Ovary (tissue), 9 donors: Measurements from ENCODE around the gene TMEM131. TPM values are rescaled to one million over a fixed set of nuclear protein-coding genes. Genes with fewer than 3 reads are reported as not detected.
"Not testable (repeated sequence)": the region's sequence is repeated elsewhere in the genome, so short reads cannot be mapped to it uniquely, and the experiment has no call there.

ENCODE experiments used
- DNase-seq, 5 donors: peaks; one replicate each; pipeline ENCODE4 v3.0.0-alpha.2; 2019 to 2020
- H3K27ac ChIP-seq, 2 donors: fragments of 200-600 bp; one replicate each; pipeline versions ENCODE4 v1.5.1 to v1.8.0; 2019 to 2022
- H3K27me3 ChIP-seq: fragments of 200-600 bp; one replicate; pipeline ENCODE4 v1.8.0; 2022
- H3K36me3 ChIP-seq: fragments of 200-600 bp; sonication (generic); one replicate; pipeline ENCODE4 v1.5.1; 2019
- H3K4me1 ChIP-seq: one replicate; pipeline ENCODE4 v1.8.1; 2013; ENCODE audit warnings: mild to moderate bottlenecking, moderate library complexity; ENCODE audit not compliant: insufficient read depth
- H3K4me3 ChIP-seq: fragments of 200-600 bp; sonication (generic); one replicate; pipeline ENCODE4 v1.5.1; 2017
- H3K9me3 ChIP-seq, 2 donors: fragments of 200-600 bp in 1 of 2; sonication (generic) in 1 of 2; one replicate each; pipeline versions ENCODE4 v1.5.1 to v1.8.1; 2013 to 2019; ENCODE audit warnings: mild to moderate bottlenecking in 1 of 2, moderate library complexity in 1 of 2
- EP300 ChIP-seq: sonication (generic); formaldehyde crosslinking; IDR thresholded peaks from one replicate; pipeline ENCODE4 v1.6.1; 2017; ENCODE audit warnings: antibody characterized with exemption
- POLR2A ChIP-seq: fragments of 450-650 bp; IDR thresholded peaks from one replicate; pipeline ENCODE4 v1.6.1; 2017; ENCODE audit warnings: antibody characterized with exemption, mild to moderate bottlenecking, moderate library complexity
- WGBS, 3 donors: extraction: QIAGEN DNeasy Blood & Tissue Kit in 1 of 3; methylation state at CpG; one replicate each; pipeline versions ENCODE4 v1.1.5 to v1.1.7; 2013 to 2017; 5-methylcytosine and 5-hydroxymethylcytosine counted together
- intact Hi-C, 4 donors: fragments of 100-400 bp; cut with DNase I; formaldehyde crosslinking; loops; one replicate each; pipeline versions ENCODE4 v1.11.0 to v1.15.1; 2022 to 2023
- polyA plus RNA-seq, 2 donors: library from polyadenylated mRNA; stranded (reverse); fragments of 200-250 nt in 1 of 2; fragments of 350-450 nt in 1 of 2; fragmentation: Illumina TruSeq in 1 of 2; extraction: RNeasy Lipid Tissue Mini Kit (QIAGEN cat#74804) in 1 of 2; gene quantifications; one replicate each; pipeline ENCODE4 v1.2.3, GENCODE V29; 2013 to 2014
- total RNA-seq, 7 donors: library from RNA; depleted of rRNA in 2 of 7; stranded (reverse); fragments of >200 nt in 2 of 7; fragmentation: NEBNext Ultra II Directional in 3 of 7; extraction: Animal tissue kit (Norgen Biotek cat#: 25700) in 3 of 7; gene quantifications; one replicate each; pipeline versions ENCODE4 v1.1.0 to v1.2.4, GENCODE V29; 2016 to 2023
- TF ChIP-seq, protein P1 (sequence below), 3 donors: fragments of 450-650 bp in 2 of 3; fragments of 200-600 bp in 1 of 3; IDR thresholded peaks; one replicate each; pipeline versions ENCODE4 v1.5.1 to v1.8.0; 2016 to 2022; ENCODE audit warnings: antibody characterized with exemption in 3 of 3, mild to moderate bottlenecking in 1 of 3
- donor health status: DM: no; HTN: no; CAD: no; lungs with moderate emphysema.
- donor health status: DM: no; HTN: no; CAD: no.
- donor health status: Bipolar disorder and iron deficiency.
- donor health status: DM: yes; HTN: yes; CAD: no.
- donor health status: DM: no; HTN: no; CAD: no.
- donor health status: DM: yes; HTN: yes; CAD: no.

TMEM131 gene
- total and polyA plus RNA-seq, 9 donors: 16.1 to 44.0 (median 38.4) TPM

DNA sequence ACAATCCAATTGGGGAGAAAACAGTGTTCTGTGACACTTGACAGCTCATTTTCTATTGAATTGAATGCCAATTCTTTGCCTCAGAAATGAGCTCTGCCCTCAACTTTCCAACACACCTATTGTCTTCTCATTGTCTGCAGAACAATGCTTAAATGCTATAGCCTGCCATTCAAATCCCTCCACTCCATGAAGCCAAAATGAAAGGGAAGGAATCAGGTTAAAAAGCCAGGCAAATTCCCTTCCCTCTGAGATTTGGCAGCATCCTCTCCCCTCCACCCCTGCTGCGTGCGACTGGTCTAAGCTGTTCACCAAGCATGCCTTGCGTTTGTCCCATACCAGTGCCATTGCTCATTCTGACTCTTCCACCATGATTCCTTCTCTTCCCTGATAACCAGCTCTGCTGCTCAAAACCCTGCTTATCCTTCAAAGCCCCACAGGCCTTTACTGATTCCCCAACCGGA is 32.4 kb upstream of the TMEM131 start:
- H3K4me1 ChIP-seq: peaks cover 2% of the 10 kb centered on the region
- no peak overlapping the region for H3K27ac ChIP-seq
- no peaks in the 10 kb centered on the region for H3K27me3 ChIP-seq
- no peak for TF ChIP-seq POLR2A
- TF ChIP-seq EP300: no peak
- WGBS, 3 donors: 84 to 90% (median 85%) methylated on average over 4 of the region's 4 CpGs
- no peaks in the 10 kb centered on the region for H3K36me3 ChIP-seq
- no peak for DNase-seq
- H3K9me3 ChIP-seq: no peaks in the 10 kb centered on the region
- H3K4me3 ChIP-seq: no peak overlapping the region
- intact Hi-C loops: no loop called here

DNA sequence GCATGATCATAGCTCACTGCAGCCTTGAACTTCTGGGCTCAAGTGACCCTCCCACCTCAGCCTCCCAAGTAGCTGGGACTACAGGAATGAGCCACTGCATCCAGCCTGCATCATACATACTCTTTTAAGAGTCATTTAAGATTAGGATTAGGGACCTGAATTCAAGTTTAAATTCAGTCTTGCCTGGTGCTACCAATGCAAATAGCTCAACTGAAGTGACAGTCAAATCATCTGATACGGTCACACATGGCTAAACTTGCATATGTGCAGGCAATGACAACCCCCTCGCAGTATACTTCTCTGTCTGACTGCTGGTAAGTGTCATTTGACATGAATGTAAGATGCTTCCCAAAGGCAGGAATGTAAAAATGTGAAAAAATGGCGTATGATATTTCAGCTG is 31.8 kb upstream of the TMEM131 start:
- H3K9me3 ChIP-seq: no peaks in the 10 kb centered on the region

DNA sequence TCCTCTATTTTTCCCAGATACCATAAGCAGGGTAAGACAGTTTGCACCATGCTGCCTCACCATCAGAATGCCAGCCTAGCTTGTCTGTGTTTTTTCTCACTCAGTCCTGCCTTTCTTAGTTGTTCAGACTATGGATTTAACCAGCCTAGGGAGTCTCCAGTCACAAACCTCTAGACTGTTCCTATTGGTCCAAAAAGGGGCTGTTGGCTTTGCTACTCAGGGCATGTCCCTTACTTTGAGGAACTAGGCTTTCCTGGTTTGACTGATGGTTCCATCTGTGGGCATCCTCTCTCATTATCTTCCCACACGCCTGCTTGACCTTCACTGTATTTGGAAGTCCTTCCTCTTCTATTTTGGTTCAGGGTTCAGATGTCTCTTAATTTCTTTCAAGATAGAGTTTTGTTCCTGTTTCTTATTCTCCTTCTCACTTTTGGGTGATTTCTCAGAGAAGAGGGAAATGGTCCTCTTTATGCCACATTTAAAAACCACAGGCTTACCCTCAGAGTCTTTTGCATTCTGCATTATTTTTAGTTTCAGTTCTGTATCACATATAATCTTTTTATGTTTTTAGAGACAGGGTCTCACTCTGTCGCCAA is 31.3 kb upstream of the TMEM131 start:
- no peaks in the 10 kb centered on the region for H3K36me3 ChIP-seq
- 34 to 59% (median 48%) methylated on average over 2 of the region's 2 CpGs for WGBS, 3 donors
- no peak for DNase-seq
- no peak overlapping the region for H3K27ac ChIP-seq
- no peaks in the 10 kb centered on the region for H3K27me3 ChIP-seq
- TF ChIP-seq, protein P1, sequence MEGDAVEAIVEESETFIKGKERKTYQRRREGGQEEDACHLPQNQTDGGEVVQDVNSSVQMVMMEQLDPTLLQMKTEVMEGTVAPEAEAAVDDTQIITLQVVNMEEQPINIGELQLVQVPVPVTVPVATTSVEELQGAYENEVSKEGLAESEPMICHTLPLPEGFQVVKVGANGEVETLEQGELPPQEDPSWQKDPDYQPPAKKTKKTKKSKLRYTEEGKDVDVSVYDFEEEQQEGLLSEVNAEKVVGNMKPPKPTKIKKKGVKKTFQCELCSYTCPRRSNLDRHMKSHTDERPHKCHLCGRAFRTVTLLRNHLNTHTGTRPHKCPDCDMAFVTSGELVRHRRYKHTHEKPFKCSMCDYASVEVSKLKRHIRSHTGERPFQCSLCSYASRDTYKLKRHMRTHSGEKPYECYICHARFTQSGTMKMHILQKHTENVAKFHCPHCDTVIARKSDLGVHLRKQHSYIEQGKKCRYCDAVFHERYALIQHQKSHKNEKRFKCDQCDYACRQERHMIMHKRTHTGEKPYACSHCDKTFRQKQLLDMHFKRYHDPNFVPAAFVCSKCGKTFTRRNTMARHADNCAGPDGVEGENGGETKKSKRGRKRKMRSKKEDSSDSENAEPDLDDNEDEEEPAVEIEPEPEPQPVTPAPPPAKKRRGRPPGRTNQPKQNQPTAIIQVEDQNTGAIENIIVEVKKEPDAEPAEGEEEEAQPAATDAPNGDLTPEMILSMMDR (IDR thresholded peaks at IDR 0.05): no peak
- TF ChIP-seq EP300 (no peak), POLR2A (no peak)
- H3K9me3 ChIP-seq: no peaks in the 10 kb centered on the region
- no peak overlapping the region for H3K4me3 ChIP-seq
- H3K4me1 ChIP-seq: peaks cover 2% of the 10 kb centered on the region
- intact Hi-C loops: no loop called here

More for the DNA sequence above, 31.8 kb upstream of the TMEM131 start:
- no peak for TF ChIP-seq POLR2A
- TF ChIP-seq EP300: no peak
- TF ChIP-seq, protein P1 (IDR thresholded peaks at IDR 0.05): no peak
- no peaks in the 10 kb centered on the region for H3K27me3 ChIP-seq
- no peaks in the 10 kb centered on the region for H3K36me3 ChIP-seq
- WGBS, 3 donors: 90 to 93% (median 92%) methylated on average over 3 of the region's 3 CpGs
- intact Hi-C loops: no loop called here
- H3K4me3 ChIP-seq: no peak overlapping the region
- no peak for DNase-seq
- no peak overlapping the region for H3K27ac ChIP-seq
- peaks cover 2% of the 10 kb centered on the region for H3K4me1 ChIP-seq

DNA sequence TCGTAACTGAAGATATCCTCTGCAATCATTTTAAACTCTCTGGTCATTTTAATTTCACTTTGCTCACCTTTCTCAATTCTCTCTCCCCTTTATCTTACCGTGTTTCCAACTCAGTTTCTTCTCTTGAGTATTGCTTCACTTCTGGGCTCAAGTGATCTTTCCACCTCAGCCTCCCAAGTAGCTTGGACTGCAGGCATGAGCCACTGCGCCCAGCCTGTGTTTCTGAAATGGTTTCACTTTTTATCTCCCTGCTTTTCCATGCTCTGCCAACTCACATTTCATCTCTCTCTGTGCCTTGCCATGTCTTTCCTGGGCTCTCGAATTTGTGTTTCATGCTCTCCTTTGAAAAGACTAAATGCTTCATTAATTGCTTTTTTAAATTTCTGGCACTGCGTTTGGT is 30.5 kb upstream of the TMEM131 start:
- TF ChIP-seq EP300: no peak
- TF ChIP-seq, protein P1 (IDR thresholded peaks at IDR 0.05): no peak
- TF ChIP-seq POLR2A: no peak
- Histone ChIP-seq H3K36me3 (no peaks in the 10 kb centered on the region), H3K4me3 (no peak overlapping the region)

DNA sequence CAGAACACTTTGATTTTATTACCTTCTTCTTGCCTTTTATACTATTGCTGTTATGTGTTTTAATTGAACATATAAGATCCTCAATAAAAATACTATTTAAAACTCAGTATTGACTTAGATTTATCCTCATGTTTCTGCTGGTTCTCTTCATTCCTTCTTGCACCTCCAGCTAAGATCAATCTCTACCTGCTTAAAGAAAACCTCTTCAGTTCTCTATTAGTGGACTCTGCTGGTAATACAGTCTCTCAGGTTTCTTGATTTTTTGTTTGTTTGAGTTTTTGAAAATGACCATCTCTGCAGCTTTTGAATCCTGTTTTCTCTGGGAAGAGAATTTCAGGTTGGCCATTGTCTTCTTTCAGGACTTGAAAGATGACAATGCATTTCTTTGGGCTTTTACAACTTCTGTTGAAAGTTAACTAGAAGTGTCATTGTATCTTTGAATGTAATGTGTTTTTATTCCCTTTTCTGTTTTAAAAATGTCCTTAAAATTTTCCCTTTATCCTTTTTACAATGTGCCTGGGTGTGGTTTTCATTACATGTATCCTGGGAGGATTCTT is 29.8 kb upstream of the TMEM131 start:
- peaks cover 2% of the 10 kb centered on the region for H3K4me1 ChIP-seq
- no peak overlapping the region for H3K27ac ChIP-seq
- intact Hi-C loops: no loop called here
- no peak for DNase-seq
- TF ChIP-seq, protein P1 (IDR thresholded peaks at IDR 0.05): no peak
- no peak for TF ChIP-seq POLR2A
- no peak for TF ChIP-seq EP300
- H3K27me3 ChIP-seq: no peaks in the 10 kb centered on the region
- H3K9me3 ChIP-seq: no peaks in the 10 kb centered on the region
- no peak overlapping the region for H3K4me3 ChIP-seq
- no peaks in the 10 kb centered on the region for H3K36me3 ChIP-seq

More for the DNA sequence above, 30.5 kb upstream of the TMEM131 start:
- intact Hi-C loops: no loop called here
- no peak overlapping the region for H3K27ac ChIP-seq
- no peaks in the 10 kb centered on the region for H3K27me3 ChIP-seq
- WGBS, 3 donors: 49 to 62% (median 54%) methylated on average over 5 of the region's 5 CpGs
- H3K4me1 ChIP-seq: peaks cover 2% of the 10 kb centered on the region
- no peaks in the 10 kb centered on the region for H3K9me3 ChIP-seq
- DNase-seq: no peak

DNA sequence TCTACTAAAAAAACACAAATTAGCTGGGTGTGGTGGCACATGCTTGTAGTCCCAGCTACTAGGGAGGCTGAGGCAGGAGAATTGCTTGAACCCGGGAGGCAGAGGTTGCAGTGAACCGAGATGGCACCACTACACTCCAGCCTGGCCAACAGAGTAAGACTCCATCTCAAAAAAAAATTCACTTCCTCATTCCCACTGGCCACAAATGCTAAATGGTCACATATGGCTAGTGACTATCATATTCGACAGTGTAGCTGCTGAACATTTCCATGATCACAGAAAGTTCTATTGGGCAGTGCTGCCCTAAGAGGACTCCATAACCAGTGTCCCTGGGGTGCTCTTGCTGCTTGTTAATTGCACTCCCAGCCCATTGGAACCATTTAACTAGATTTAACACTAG is 26.3 kb upstream of the TMEM131 start:
- H3K27me3 ChIP-seq, H3K9me3 ChIP-seq, H3K4me3 ChIP-seq, DNase-seq, H3K4me1 ChIP-seq, H3K27ac ChIP-seq, H3K36me3 ChIP-seq, intact Hi-C loops: not testable (repeated sequence)
- WGBS, 3 donors: 92 to 95% (median 92%) methylated on average over 3 of the region's 3 CpGs
